HG03097 (cell line): ENCODE results near the gene NR3C2.
"Not testable (repeated sequence)": the region's sequence is repeated elsewhere in the genome, so short reads cannot be mapped to it uniquely, and the experiment has no call there.

Source experiments
- ATAC-seq: cut with Tn5 transposase; IDR thresholded peaks from one replicate; pipeline ENCODE4 v1.9.1; 2021; ENCODE audit not compliant: unreplicated experiment, low FRiP score

The NR3C2 gene

DNA sequence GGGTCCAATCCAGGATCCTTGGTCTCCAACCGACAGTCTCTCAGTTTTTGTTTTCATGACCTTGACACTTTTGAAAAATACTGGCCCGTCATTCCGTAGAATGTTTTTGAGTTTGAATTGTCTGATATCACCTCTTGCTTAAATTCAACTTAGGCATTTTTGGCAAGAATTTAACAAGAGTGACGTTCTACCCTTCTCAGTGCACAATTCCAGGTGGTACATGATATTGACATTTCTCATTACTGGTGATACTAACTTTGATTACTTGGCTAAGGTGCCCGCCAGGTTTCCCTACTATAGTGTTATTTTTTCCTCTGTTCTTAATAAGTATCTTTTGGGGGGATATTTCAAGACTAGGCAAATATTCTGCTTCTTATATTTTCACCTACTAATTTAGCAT, 215.1 kb downstream of the NR3C2 start:
- ATAC-seq = no peak

DNA sequence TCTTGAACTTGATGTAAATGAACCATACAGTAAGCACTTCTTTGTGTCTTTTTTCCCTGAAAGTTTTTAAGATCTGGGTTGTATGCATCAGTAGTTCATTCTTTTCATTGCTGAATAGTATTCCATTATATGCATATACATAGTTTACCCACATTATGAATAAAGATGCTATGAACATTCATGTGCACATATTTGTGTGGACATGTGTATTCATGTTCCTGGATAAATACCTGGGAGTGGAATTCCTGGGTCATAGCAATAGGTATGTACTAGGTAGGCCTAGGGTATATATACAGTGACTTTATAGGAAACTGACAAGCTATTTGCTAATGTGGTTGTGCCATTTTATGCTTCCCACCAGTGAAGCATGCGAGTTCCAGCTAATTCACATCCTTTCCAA, 215.9 kb downstream of the NR3C2 start:
- no peak for ATAC-seq

DNA sequence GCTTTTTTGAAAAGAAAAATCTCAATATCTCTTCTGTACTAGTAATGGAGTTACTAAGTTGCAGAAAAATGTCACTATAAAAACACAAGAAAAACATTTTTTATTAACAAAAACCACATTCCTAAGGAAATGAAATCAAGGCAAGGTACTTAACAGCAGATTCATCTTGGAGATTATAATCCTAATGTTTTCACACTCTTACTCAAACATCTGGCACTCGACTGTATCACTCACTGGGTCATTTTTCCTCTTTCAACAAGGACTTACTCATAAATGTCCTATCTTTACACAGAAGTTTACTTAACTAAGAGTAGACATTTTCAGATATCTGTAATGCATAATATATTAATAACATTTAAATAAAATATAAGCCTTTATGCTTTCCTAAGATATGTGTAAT, 216.6 kb downstream of the NR3C2 start:
- no peak for ATAC-seq

DNA sequence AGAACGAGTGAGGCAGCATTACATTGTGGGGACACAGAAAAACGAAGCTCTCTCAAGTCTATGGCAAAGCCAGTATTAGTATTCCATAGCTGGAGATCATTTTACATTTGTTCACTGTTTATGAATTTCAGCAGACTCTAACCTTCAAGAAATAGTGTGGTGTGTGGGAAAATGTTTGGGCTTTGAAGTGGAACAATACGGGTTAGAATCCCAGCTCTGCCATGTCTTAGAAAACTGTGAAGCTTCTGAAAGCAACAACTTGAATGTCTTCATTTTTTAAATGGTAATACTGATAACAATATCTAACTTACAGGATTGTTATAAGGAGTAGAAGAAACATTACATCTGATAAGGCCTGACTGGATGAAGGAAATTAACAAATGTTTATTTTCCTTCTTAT, 217.7 kb downstream of the NR3C2 start:
- no peak for ATAC-seq

DNA sequence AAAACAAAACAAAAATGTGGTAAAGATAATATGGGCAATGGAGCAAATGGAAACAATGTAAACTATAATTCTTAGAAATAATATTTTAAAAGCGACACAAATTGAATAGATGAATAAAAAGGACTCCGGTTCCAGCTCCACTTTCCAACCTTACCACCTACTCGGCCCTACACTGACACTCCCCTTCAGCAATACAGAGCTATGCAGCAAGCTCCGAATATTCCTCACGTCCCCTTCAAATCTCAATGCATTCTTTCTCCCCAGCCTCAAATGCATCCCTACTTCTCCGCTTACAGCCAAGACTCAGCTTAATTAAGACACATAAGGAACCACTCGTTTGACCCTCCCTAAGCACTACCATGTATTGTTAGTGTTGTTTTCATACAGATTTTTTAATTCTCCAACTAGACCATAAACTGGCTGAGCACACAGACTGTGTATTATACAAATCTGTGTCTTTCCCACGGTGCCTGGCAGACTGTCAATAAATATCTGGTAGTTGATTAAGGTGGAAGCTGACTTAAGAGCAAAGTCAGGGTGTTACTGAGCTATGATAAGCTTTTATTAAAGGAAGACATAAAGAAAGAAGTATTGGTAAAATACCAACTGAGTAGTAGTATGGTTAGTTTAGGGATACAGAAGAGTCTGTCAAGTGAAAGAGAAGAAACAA, 219.1 kb downstream of the NR3C2 start:
- no peak for ATAC-seq

DNA sequence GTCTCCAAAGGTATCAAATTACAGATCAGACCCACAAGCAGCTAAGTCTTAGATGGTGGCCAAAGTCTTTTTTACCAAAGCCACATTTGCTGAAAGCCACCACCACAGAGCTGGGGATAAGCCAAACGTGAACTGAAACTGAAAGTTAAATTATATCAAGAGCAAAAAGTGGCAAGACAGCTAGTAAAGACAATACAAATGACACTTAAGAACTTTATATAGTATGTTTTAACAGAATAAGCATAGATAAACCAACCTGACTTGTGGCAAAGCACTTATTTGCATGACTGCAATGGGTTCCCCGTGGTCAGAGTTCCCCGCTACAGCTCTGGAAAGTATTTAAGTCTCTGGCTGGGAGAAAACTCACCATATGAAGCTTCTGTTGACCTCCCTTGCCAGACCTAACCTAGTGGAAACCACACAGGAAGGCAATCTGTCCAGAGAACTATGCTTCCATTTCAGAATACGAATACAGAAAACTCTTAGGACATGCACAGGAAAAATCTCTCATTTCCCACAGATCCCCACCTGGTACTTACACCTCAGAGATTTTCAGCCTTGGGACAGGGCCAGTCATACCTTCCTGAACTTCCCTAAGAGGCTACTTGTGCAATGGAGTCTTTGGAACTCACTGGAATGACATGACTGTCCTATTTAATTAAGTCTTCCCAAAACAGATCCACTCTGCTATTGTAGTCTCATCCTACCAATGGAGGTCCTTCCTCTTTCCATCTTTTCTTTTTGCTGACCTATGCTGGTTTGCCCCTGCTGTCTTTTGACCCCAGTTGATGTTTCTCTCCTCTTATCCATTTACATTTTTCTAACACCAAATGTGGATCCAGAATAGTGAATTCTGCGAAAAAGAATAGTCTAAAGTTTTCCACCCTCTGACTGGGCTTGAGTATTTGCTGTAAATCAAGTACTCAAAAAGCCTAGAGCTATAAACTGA, 225.1 kb downstream of the NR3C2 start:
- peak; percentile 96 for ATAC-seq

DNA sequence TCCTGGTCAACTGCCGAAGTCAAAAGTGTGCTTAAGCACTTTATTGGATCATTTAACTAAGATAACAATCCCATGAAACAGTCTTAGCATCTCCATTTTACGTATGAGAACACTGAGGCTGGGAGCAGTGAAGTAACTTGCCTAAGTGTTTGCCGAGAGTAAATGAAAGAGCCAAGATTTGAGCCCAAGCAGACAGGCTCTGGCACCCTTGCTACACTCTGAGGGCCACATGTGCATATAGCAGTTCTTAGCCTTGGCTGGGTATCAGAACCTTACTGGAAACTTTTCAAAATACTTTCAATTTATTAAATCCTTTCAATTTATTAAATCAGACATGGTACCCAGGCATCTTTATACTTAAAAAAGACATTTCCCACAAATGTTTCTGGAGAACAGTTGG, 225.9 kb downstream of the NR3C2 start:
- no peak for ATAC-seq

DNA sequence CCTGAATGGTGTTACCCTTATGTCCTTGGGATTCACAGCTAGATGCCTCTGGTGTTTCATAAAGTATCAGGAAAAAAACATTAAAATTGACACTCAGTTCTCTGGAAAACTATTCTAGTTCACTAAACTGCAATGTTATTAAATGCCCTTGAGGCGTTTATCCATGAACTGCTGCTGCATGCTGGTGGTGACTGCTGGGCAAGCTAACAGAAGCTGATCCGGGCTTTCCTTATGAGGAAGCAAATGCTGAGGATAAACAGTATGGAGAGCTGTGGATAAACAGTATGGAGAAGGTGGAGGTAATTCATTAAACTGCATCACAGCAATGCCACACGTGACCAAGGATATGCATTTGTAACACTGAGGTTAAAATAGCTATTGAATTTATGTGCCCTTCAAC, 227.0 kb downstream of the NR3C2 start:
- no peak for ATAC-seq

DNA sequence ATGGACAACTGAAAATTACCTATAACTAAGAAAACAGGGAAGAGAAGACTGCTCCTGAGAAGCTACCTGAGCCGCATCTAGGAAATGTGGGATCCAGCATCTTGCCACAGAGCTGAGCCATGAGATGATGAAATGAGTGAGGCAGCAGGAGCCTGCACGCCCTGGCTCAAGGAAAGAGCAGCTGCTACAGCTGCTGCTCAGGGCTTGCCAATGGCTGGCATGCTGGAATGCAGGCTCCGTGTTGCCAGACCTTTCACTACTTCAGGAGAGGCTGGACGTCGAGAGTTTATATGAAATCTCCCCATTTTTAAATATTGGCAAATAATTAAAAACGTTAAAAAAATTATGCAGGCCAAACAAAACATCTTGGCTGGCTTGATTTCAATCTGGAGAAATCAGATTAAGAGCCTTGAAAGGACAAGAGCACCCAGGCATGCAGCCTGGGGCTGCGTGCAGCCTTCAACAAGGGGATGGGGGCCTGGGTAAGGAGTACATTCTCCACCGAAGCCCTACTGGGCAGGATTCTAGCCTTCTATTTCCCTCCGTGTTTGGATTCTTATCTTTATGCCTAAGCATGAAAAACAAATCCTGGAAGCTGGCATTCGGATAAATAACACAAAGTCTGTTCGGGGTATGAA, 227.6 kb downstream of the NR3C2 start:
- ATAC-seq = no peak

DNA sequence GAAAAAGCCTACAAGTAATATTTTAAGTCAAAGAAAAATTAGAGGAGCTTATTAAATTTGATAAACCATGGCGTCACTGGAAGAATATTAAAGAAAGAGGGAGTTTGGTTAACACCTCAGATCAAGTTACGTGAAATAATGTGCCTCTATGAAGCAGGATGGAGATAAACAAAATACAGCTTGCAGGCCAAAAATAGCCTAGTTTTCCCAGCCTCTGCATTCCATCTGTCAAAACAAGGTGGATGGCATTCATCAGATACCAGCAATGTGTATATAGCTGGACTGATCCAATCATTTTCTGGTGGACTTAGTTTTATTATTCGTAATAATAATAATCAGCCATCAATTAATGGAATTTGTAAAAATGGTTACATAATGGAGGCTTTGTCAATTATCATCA, 230.7 kb downstream of the NR3C2 start:
- no peak for ATAC-seq

DNA sequence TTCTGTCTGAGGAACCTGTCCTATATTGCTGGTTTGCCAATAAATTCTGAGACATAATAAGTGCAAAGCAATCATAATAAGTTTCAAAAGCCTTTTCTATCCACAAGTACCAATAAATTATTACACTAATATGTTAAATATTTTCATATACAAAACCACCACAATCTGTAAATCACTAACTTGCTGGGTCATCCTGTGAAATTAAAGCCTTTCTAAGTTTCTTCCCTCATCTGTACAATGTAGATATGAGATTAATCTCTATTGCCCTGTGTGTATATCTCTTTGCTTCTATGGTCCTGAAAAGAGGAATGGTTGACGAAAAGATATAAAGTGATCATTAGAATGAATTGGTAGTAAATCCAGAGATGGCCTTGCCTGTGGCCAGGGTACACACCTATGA, 231.6 kb downstream of the NR3C2 start:
- ATAC-seq = no peak

DNA sequence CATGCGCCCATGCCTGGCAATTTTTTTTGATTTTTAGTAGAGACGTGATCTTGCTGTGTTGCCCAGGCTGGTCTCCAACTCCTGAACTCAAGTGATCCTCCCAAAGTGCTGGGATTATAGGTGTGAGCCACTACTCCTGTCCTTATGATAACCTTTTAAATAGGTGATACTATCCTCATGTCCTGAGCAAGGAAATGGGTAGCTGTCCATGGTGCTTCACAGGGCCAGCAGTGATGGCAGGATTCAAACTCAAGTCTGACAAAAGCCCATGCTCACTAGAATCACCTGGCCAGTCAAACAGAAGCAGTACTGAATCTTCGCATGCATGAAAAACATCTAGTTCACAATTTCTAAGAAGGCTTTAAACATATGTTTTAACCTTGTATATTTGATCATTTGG, 235.1 kb downstream of the NR3C2 start:
- ATAC-seq = no peak

DNA sequence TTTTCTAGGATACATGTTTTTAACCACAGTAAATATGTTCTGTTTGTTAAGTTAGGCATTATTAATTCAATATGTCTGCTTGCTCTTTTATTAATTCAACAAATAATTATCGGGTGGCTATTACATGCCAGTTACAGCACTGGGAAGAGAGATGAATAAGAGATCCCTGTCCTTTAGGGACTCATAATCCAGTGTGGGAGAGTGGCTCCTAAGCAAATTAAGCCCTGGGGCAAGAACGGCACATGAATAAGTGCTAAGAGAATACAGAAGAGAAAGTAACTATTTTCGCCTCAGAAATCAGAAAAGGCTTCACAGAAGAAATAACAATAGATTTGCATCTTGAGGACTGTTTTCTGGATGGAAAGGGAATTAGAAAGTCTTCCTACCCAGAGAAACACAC, 236.7 kb downstream of the NR3C2 start:
- no peak for ATAC-seq

DNA sequence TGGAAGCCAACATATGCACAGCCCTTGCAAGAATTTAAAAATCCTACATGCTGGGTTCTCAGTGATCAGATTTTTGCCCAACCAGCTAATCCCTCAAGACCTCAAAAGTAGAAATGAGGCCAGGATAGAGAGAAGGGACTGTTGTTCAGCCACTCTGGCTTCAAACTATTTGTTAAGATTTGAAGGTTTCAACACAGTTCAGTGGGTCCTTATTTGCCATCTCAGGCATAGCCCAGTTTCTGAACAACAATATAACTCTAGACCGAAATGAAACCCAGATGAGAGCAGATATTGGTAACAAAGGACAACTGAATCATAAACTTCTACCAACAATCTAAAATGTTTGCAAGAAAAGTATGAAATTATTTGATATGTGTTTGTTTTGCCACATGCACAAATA, 237.3 kb downstream of the NR3C2 start:
- no peak for ATAC-seq

DNA sequence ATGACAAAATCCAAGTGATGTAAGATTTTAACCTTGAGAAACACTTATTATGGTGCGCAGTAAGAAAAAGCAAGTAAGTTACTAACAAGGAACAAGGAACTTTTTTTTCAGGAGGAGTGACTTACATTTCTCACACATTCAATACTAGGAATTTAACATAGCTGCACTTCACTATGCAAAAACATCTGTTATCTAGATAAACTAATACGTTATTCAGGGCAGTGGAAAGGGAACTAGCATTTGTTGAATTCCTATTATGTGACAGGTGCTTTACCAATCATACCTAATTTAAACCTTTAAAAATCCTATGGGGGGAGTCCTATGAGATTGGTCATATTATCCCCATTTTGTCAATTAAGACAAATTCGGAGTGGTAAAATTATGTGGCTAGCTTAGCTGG, 238.0 kb downstream of the NR3C2 start:
- no peak for ATAC-seq

DNA sequence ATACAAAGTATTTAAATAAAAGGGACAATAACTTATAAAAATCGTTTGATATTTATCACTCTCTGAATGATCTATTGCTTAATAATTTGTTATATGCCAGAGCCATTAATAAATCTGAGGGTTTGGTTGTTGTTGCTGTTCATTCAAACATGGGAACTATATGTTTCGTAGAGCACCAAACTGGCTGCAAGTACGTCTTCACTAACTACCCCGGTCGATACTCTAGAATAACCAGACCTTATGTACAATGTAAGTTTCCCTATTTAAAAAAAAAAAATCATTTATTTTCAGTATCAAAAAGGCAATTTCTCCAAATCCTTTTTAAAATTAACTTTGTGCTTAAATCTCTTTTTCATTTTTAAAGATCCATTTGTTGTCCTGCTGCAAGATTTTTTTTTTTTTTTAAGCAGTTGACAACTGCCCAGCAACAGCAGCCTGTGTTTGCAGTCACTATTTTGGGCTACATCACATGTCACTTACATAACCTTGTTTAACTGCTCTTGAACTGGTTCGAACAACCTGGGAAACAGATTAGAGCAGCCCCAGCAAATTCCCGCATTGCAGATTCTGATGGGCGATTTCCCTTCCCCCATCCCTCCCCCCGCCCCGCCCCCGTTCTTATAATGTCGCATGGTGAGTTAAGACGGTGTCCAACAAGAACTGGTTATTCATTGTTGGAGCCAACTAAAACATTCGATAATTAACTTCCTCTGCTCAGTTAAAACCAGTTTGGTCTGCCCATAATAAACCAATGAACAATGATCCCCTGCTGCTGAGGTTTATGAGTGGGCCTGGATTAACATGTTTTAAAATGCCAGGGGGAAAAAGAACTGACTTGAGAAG, 238.9 kb downstream of the NR3C2 start:
- no peak for ATAC-seq

DNA sequence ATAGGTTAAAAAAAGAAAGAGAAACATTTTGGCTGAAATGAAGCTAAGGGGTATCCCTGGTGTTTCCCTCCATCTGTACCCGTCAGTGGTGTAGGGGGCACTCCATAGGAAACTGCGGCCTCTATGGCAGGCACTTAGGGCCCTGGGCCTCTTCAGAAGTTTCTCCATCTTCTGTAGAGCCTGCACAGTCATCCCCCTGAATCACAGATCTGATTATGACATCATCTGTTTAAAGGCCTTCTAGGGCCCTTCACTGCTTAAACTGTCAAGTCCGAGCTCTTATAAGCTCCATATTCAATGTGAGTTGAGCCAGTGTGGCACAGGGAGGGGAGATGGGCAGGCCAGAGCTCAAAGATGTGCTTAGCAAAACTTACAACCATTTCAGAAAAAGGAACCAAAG, 241.3 kb downstream of the NR3C2 start:
- no peak for ATAC-seq

DNA sequence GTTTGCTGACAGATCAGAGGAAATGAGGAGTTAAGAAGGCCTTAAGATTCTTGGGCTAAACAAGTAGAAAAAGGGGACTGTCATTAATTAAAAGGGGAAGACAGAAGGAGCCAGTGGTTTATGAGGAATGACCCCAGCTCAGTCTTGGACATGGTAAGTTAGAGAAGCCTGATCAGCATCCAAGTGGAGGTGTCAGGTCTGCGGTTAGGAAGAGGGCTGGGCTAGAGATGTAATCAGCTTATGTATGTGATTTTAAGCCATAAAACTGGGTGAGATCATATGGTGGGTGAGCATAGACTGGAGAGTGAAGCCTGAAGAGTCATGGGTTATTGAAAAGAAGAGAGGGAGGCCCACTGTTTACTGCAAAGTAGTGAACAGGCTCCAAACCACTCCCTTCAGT, 246.1 kb downstream of the NR3C2 start:
- no peak for ATAC-seq

DNA sequence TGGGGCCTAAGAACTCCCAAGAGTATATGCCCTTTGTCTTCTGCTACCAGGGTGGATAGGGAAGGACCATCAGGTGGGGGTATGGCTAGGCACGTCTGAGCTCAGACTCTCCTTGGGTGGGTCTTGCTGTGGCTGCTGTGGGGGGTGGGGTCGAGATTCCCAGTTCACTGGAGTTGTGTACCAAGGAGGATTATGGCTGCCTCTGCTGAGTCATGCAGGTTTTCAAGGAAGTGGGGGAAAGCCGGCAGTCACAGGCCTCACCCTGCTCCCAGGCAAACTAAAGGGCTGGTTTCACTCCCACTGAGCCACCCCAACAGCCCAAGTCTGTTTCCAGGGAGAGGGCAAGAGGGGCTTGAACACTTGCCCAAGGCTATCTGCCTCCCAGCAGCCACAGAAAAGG, 249.7 kb downstream of the NR3C2 start:
- no peak for ATAC-seq

DNA sequence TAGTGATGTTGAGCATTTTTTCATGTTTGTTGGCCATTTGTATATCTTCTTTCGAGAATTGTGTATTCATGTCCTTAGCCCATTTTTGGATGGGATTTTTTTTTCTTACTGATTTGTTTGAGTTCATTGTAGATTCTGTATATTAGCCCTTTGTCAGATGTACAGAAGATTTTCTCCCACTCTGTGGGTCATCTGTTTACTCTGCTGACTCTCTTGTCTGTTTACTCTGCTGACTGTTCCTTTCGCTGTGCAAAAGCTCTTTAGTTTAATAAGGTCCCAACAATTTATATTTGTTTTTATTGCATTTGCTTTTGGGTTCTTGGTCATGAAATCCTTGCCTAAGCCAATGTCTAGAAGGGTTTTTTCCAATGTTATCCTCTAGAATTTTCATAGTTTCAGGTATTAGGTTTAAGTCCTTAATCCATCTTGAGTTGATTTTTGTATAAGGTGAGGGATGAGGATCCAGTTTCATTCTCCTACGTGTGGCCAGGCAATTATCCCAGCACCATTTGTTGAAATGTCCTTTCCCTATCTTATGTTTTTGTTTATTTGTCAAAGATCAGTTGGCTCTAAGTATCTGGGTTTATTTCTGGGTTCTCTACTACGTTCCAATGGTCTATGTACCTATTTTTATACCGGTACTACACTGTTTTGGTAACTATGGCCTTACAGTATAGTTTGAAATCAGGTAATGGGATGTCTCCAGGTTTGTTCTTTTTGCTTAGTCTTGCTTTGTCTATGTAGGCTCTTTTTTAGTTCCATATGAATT, 254.6 kb downstream of the NR3C2 start:
- ATAC-seq = not testable (repeated sequence)
